ENCODE results near the gene THPO. TPM values are rescaled to one million over a fixed set of nuclear protein-coding genes. Genes with fewer than 3 reads are reported as not detected.

The THPO gene
- total RNA-seq, 2 experiments from 2014 or later = not detected

- intact Hi-C loops (cut with micrococcal nuclease) = no loop called here
- Mint-ChIP-seq H3K4me1 (ENCODE audit: low read depth) (no peaks in the 10 kb centered on the region), H3K36me3 (no peaks in the 10 kb centered on the region), H3K27me3 (peaks cover 16% of the 10 kb centered on the region), H3K4me3 (no peak overlapping the region), H3K9me3 (no peaks in the 10 kb centered on the region), H3K27ac (no peak overlapping the region)
- DNase-seq = no peak
- CTCF ChIA-PET = interaction anchor here (0.7 kb wide), 1 partner anchor 17 kb away, joined by 3 read pairs; no protein-coding TSS in a partner anchor
- POLR2A ChIA-PET = no interaction called here
Observed at GRCh38 chr3:184399410-184399809, 21.4 kb upstream of the THPO start.

GRCh38 chr3:184395320-184395660 is 17.3 kb upstream of the THPO start:
- H3K27ac Mint-ChIP-seq = no peak overlapping the region
- CTCF ChIA-PET = no interaction called here
- POLR2A ChIA-PET = no interaction called here
- H3K27me3 Mint-ChIP-seq = peaks cover 4% of the 10 kb centered on the region
- H3K9me3 Mint-ChIP-seq = no peaks in the 10 kb centered on the region
- intact Hi-C loops (cut with micrococcal nuclease) = no loop called here
- H3K4me1 Mint-ChIP-seq (ENCODE audit: low read depth) = no peaks in the 10 kb centered on the region
- DNase-seq = no peak
- no peak overlapping the region for H3K4me3 Mint-ChIP-seq
- no peaks in the 10 kb centered on the region for H3K36me3 Mint-ChIP-seq

GRCh38 chr3:184391266-184391665 is 13.3 kb upstream of the THPO start:
- no peak for DNase-seq
- Mint-ChIP-seq H3K4me3 (no peak overlapping the region), H3K36me3 (no peaks in the 10 kb centered on the region), H3K4me1 (ENCODE audit: low read depth) (no peaks in the 10 kb centered on the region), H3K27ac (no peak overlapping the region), H3K27me3 (peaks cover 2% of the 10 kb centered on the region), H3K9me3 (no peaks in the 10 kb centered on the region)
- POLR2A ChIA-PET = no interaction called here
- CTCF ChIA-PET = interaction anchor here (1.0 kb wide), 1 partner anchor 170 kb away, joined by 3 read pairs; no protein-coding TSS in a partner anchor
- intact Hi-C loops (cut with micrococcal nuclease) = no loop called here

- Mint-ChIP-seq H3K27me3 (peaks cover 6% of the 10 kb centered on the region), H3K9me3 (no peaks in the 10 kb centered on the region), H3K27ac (no peak overlapping the region), H3K4me3 (no peak overlapping the region), H3K36me3 (no peaks in the 10 kb centered on the region), H3K4me1 (ENCODE audit: low read depth) (no peaks in the 10 kb centered on the region)
- intact Hi-C loops (cut with micrococcal nuclease) = no loop called here
- POLR2A ChIA-PET = interaction anchor here (0.7 kb wide), 1 partner anchor 11 kb away, joined by 3 read pairs; no protein-coding TSS in a partner anchor
- CTCF ChIA-PET = interaction anchor here (0.7 to 1.2 kb wide), 2 partner anchors 27 to 124 kb away, joined by 3 to 4 read pairs; no protein-coding TSS in a partner anchor
- DNase-seq = no peak
Observed at GRCh38 chr3:184389935-184390528, 12.0 kb upstream of the THPO start.

GRCh38 chr3:184389384-184389783 is 11.4 kb upstream of the THPO start:
- ChIA-PET POLR2A (interaction anchor here (0.7 kb wide), 1 partner anchor 11 kb away, joined by 3 read pairs; no protein-coding TSS in a partner anchor), CTCF (interaction anchor here (0.7 kb wide), 1 partner anchor 28 kb away, joined by 3 read pairs; no protein-coding TSS in a partner anchor)
- DNase-seq = no peak
- Mint-ChIP-seq H3K4me3 (no peak overlapping the region), H3K27me3 (peaks cover 10% of the 10 kb centered on the region), H3K27ac (no peak overlapping the region), H3K9me3 (no peaks in the 10 kb centered on the region), H3K36me3 (no peaks in the 10 kb centered on the region), H3K4me1 (ENCODE audit: low read depth) (no peaks in the 10 kb centered on the region)
- intact Hi-C loops (cut with micrococcal nuclease) = no loop called here

GRCh38 chr3:184388936-184389230 is 10.9 kb upstream of the THPO start:
- DNase-seq = no peak
- H3K4me1 Mint-ChIP-seq (ENCODE audit: low read depth) = no peaks in the 10 kb centered on the region
- H3K27ac Mint-ChIP-seq = no peak overlapping the region
- no peak overlapping the region for H3K4me3 Mint-ChIP-seq
- POLR2A ChIA-PET = no interaction called here
- peaks cover 14% of the 10 kb centered on the region for H3K27me3 Mint-ChIP-seq
- H3K9me3 Mint-ChIP-seq = no peaks in the 10 kb centered on the region
- intact Hi-C loops (cut with micrococcal nuclease) = no loop called here
- CTCF ChIA-PET = no interaction called here
- H3K36me3 Mint-ChIP-seq = no peaks in the 10 kb centered on the region

- Mint-ChIP-seq H3K27me3 (peaks cover 16% of the 10 kb centered on the region), H3K4me1 (ENCODE audit: low read depth) (no peaks in the 10 kb centered on the region), H3K4me3 (no peak overlapping the region), H3K27ac (no peak overlapping the region), H3K9me3 (no peaks in the 10 kb centered on the region), H3K36me3 (no peaks in the 10 kb centered on the region)
- intact Hi-C loops (cut with micrococcal nuclease) = no loop called here
- DNase-seq = no peak
- CTCF ChIA-PET = no interaction called here
- POLR2A ChIA-PET = no interaction called here
Observed at GRCh38 chr3:184388164-184388935, 10.3 kb upstream of the THPO start.

- no peak overlapping the region for H3K27ac Mint-ChIP-seq
- intact Hi-C loops (cut with micrococcal nuclease) = no loop called here
- no peaks in the 10 kb centered on the region for H3K9me3 Mint-ChIP-seq
- POLR2A ChIA-PET = no interaction called here
- H3K4me1 Mint-ChIP-seq (ENCODE audit: low read depth) = no peaks in the 10 kb centered on the region
- H3K36me3 Mint-ChIP-seq = no peaks in the 10 kb centered on the region
- H3K4me3 Mint-ChIP-seq = no peak overlapping the region
- no peak for DNase-seq
- H3K27me3 Mint-ChIP-seq = peaks cover 27% of the 10 kb centered on the region
- CTCF ChIA-PET = interaction anchor here (1.5 kb wide), 1 partner anchor 15 kb away, joined by 4 read pairs; no protein-coding TSS in a partner anchor
Observed at GRCh38 chr3:184387174-184387714, 9.2 kb upstream of the THPO start.

- no peaks in the 10 kb centered on the region for H3K9me3 Mint-ChIP-seq
- H3K4me3 Mint-ChIP-seq = no peak overlapping the region
- no peaks in the 10 kb centered on the region for H3K36me3 Mint-ChIP-seq
- ChIA-PET POLR2A (interaction anchor here (0.6 kb wide), 1 partner anchor 47 kb away, joined by 3 read pairs; no protein-coding TSS in a partner anchor), CTCF (interaction anchor here (1.5 kb wide), 1 partner anchor 14 kb away, joined by 4 read pairs; no protein-coding TSS in a partner anchor)
- DNase-seq = no peak
- peaks cover 33% of the 10 kb centered on the region for H3K27me3 Mint-ChIP-seq
- intact Hi-C loops (cut with micrococcal nuclease) = no loop called here
- peaks cover 1% of the 10 kb centered on the region for H3K4me1 Mint-ChIP-seq (ENCODE audit: low read depth)
- no peak overlapping the region for H3K27ac Mint-ChIP-seq
Observed at GRCh38 chr3:184386047-184386806, 8.2 kb upstream of the THPO start.

GRCh38 chr3:184384856-184385422 is 6.9 kb upstream of the THPO start:
- no peaks in the 10 kb centered on the region for H3K36me3 Mint-ChIP-seq
- ChIA-PET POLR2A (no interaction called here), CTCF (interaction anchor here (2.3 to 2.4 kb wide), 2 partner anchors 13 to 129 kb away, joined by 6 to 23 read pairs; no protein-coding TSS in a partner anchor)
- H3K9me3 Mint-ChIP-seq = no peaks in the 10 kb centered on the region
- H3K4me3 Mint-ChIP-seq = no peak overlapping the region
- peaks cover 7% of the 10 kb centered on the region for H3K4me1 Mint-ChIP-seq (ENCODE audit: low read depth)
- no peak overlapping the region for H3K27ac Mint-ChIP-seq
- H3K27me3 Mint-ChIP-seq = peaks cover 38% of the 10 kb centered on the region
- no peak for DNase-seq
- intact Hi-C loops (cut with micrococcal nuclease) = no loop called here

GRCh38 chr3:184384342-184384741 is 6.3 kb upstream of the THPO start:
- no peak overlapping the region for H3K4me3 Mint-ChIP-seq

More at GRCh38 chr3:184384342-184384741, 6.3 kb upstream of the THPO start:
- H3K9me3 Mint-ChIP-seq = no peaks in the 10 kb centered on the region
- DNase-seq = no peak
- no peak overlapping the region for H3K27ac Mint-ChIP-seq
- ChIA-PET POLR2A (no interaction called here), CTCF (interaction anchor here (2.3 to 2.4 kb wide), 2 partner anchors 12 to 129 kb away, joined by 6 to 23 read pairs; no protein-coding TSS in a partner anchor)
- peaks cover 39% of the 10 kb centered on the region for H3K27me3 Mint-ChIP-seq
- intact Hi-C loops (cut with micrococcal nuclease) = no loop called here
- H3K36me3 Mint-ChIP-seq = no peaks in the 10 kb centered on the region
- peaks cover 7% of the 10 kb centered on the region for H3K4me1 Mint-ChIP-seq (ENCODE audit: low read depth)

Measured in activated CD4-positive, alpha-beta memory T cell treated with anti-CD3 and anti-CD28 coated beads for 36 hours (primary cell).